ENCODE data around the gene DNAL4. TPM values are rescaled to one million over a fixed set of nuclear protein-coding genes. Genes with fewer than 3 reads are reported as not detected.

The DNAL4 gene
- total and polyA plus RNA-seq, 2 donors (not counting 3 experiments of a cell fraction or from before 2014, with no cell fraction given), result 12.9 to 22.7 TPM

GRCh38 chr22:38786631-38787030 lies 7.3 kb downstream of the DNAL4 start:
- Histone ChIP-seq H3K36me3 (ENCODE audit: control insufficient read depth in 2 of 2, extremely low read depth in 1 of 2, insufficient read depth in 2 of 2, low read length in 2 of 2) (peaks cover 0 to 3% of the 10 kb centered on the region in 2 experiments), H3K27me3 (ENCODE audit: control insufficient read depth in 2 of 2, insufficient read depth in 2 of 2, low read length in 2 of 2) (no peaks in the 10 kb centered on the region), H3K4me2 (ENCODE audit: insufficient read depth, low read length) (no peak overlapping the region), H3K27ac (ENCODE audit: insufficient read depth, low read depth, low read length) (no peak overlapping the region), H4K20me1 (replicated peaks; ENCODE audit: control insufficient read depth, extremely low read depth, insufficient read depth, low read length) (no peaks in the 10 kb centered on the region), H3K4me1 (ENCODE audit: control insufficient read depth, extremely low read depth, insufficient read depth, low read length) (peaks cover 14% of the 10 kb centered on the region), H3K4me3 (replicated peaks in 1 of 3; ENCODE audit: insufficient read depth in 1 of 3, low read depth in 1 of 3, low read length in 3 of 3) (no peak overlapping the region), H2AFZ (ENCODE audit: low read depth, low read length) (no peak overlapping the region), H3K9me3 (replicated peaks; ENCODE audit: control insufficient read depth, insufficient read depth, low read length) (no peaks in the 10 kb centered on the region), H3K79me2 (ENCODE audit: control insufficient read depth, insufficient read depth, low read length) (no peaks in the 10 kb centered on the region), H3K9ac (replicated peaks; ENCODE audit: extremely low read depth, insufficient read depth, low read length) (no peak overlapping the region), H3K9me1 (replicated peaks; ENCODE audit: control insufficient read depth, extremely low read depth, insufficient read depth, low read length) (no peaks in the 10 kb centered on the region)
- FAIRE-seq, result no peak
- BruUV-seq (replicated peaks), result no TSS peak
- dilution Hi-C loops (cut with MboI; ENCODE audit: extremely low pct_ligation_motif_present, low sequenced_read_pairs), result no loop called here
- DNase-seq (ENCODE audit: low read depth, low spot score), result no peak
- ChIA-PET POLR2A (no interaction called here), CTCF (interaction anchor here (6.2 kb wide), 1 partner anchor 19 kb away, joined by 82 read pairs; no protein-coding TSS in a partner anchor)
- intact Hi-C loops (cut with micrococcal nuclease), result no loop called here
- no peak for TF ChIP-seq MAX (IDR thresholded peaks at IDR 0.05; ENCODE audit: insufficient read depth, insufficient read length)
- no peak for TF ChIP-seq POLR2A (IDR thresholded peaks at IDR 0.05; ENCODE audit: low read depth, low read length)
- no peak for TF ChIP-seq CTCF (IDR thresholded peaks at IDR 0.05; ENCODE audit: extremely low read depth in 1 of 2, insufficient read depth in 1 of 2, low read depth in 1 of 2, low read length in 2 of 2)
- no peak for TF ChIP-seq GATA2 (IDR thresholded peaks at IDR 0.05; ENCODE audit: insufficient read depth, insufficient read length, low read depth, low read length)

GRCh38 chr22:38784856-38785255 lies 9.1 kb downstream of the DNAL4 start:
- Histone ChIP-seq H3K4me1 (ENCODE audit: control insufficient read depth, extremely low read depth, insufficient read depth, low read length) (peaks cover 14% of the 10 kb centered on the region), H2AFZ (ENCODE audit: low read depth, low read length) (no peak overlapping the region), H3K27ac (ENCODE audit: insufficient read depth, low read depth, low read length) (no peak overlapping the region), H3K27me3 (ENCODE audit: control insufficient read depth in 2 of 2, insufficient read depth in 2 of 2, low read length in 2 of 2) (no peaks in the 10 kb centered on the region), H3K9me1 (replicated peaks; ENCODE audit: control insufficient read depth, extremely low read depth, insufficient read depth, low read length) (no peaks in the 10 kb centered on the region), H3K4me3 (replicated peaks in 1 of 3; ENCODE audit: insufficient read depth in 1 of 3, low read depth in 1 of 3, low read length in 3 of 3) (no peak overlapping the region), H3K36me3 (ENCODE audit: control insufficient read depth in 2 of 2, extremely low read depth in 1 of 2, insufficient read depth in 2 of 2, low read length in 2 of 2) (no peaks in the 10 kb centered on the region), H4K20me1 (replicated peaks; ENCODE audit: control insufficient read depth, extremely low read depth, insufficient read depth, low read length) (no peaks in the 10 kb centered on the region), H3K9ac (replicated peaks; ENCODE audit: extremely low read depth, insufficient read depth, low read length) (no peak overlapping the region), H3K4me2 (ENCODE audit: insufficient read depth, low read length) (no peak overlapping the region), H3K9me3 (replicated peaks; ENCODE audit: control insufficient read depth, insufficient read depth, low read length) (no peaks in the 10 kb centered on the region), H3K79me2 (ENCODE audit: control insufficient read depth, insufficient read depth, low read length) (no peaks in the 10 kb centered on the region)
- dilution Hi-C loops (cut with MboI; ENCODE audit: extremely low pct_ligation_motif_present, low sequenced_read_pairs), result no loop called here
- TF ChIP-seq POLR2A (IDR thresholded peaks at IDR 0.05; ENCODE audit: low read depth, low read length) (no peak), CTCF (IDR thresholded peaks at IDR 0.05; ENCODE audit: extremely low read depth in 1 of 2, insufficient read depth in 1 of 2, low read depth in 1 of 2, low read length in 2 of 2) (no peak), JUN (IDR thresholded peaks at IDR 0.05; ENCODE audit: borderline replicate concordance, insufficient read depth, insufficient read length, low read depth) (no peak), POLR2AphosphoS5 (IDR thresholded peaks at IDR 0.05; ENCODE audit: insufficient read depth, low read depth, low read length) (no peak), FOS (IDR thresholded peaks at IDR 0.05; ENCODE audit: borderline replicate concordance, insufficient read depth, low read length) (no peak), EZH2 (IDR thresholded peaks at IDR 0.05; ENCODE audit: borderline replicate concordance, low read depth, low read length, severe bottlenecking) (no peak), GATA2 (IDR thresholded peaks at IDR 0.05; ENCODE audit: insufficient read depth, insufficient read length, low read depth, low read length) (no peak), MYC (IDR thresholded peaks at IDR 0.05; ENCODE audit: low read depth, low read length) (no peak), MAX (IDR thresholded peaks at IDR 0.05; ENCODE audit: insufficient read depth, insufficient read length) (no peak)
- ChIA-PET POLR2A (no interaction called here), CTCF (interaction anchor here (6.2 kb wide), 1 partner anchor 17 kb away, joined by 82 read pairs; no protein-coding TSS in a partner anchor)
- DNase-seq (ENCODE audit: low read depth, low spot score) (no peak), FAIRE-seq (no peak)
- intact Hi-C loops (cut with micrococcal nuclease), result no loop called here
- no TSS peak for BruUV-seq (replicated peaks)
